Measurements from ENCODE around the gene FGFRL1. TPM values are rescaled to one million over a fixed set of nuclear protein-coding genes. Genes with fewer than 3 reads are reported as not detected.

The FGFRL1 gene
- total and polyA plus RNA-seq, 8 donors, result 15.4 to 42.8 (median 31.1) TPM

GRCh38 chr4:1011666-1012033 is 224 bp downstream of the FGFRL1 start:
- H3K27me3 ChIP-seq, result no peaks in the 10 kb centered on the region
- no peak overlapping the region for H3K27ac ChIP-seq
- H3K36me3 ChIP-seq, result no peaks in the 10 kb centered on the region
- TF ChIP-seq CTCF (IDR thresholded peaks at IDR 0.05), result no peak
- WGBS, 2 donors, result 0% methylated on average over 69 of the region's 69 CpGs; no CpG with 5 or more reads in 1 of the 2 donors
- intact Hi-C loops (cut with DNase I), result no loop called here
- FAIRE-seq (no peak), DNase-seq (no peak), ATAC-seq (no peak)
- peaks cover 7 to 9% (median 7%) of the 10 kb centered on the region in 3 donors for H3K4me1 ChIP-seq
- peak overlapping the region in 3 of 4 donors; percentile 51 to 61 (median 59) for H3K4me3 ChIP-seq
- H3K9me3 ChIP-seq, result no peaks in the 10 kb centered on the region

DNA sequence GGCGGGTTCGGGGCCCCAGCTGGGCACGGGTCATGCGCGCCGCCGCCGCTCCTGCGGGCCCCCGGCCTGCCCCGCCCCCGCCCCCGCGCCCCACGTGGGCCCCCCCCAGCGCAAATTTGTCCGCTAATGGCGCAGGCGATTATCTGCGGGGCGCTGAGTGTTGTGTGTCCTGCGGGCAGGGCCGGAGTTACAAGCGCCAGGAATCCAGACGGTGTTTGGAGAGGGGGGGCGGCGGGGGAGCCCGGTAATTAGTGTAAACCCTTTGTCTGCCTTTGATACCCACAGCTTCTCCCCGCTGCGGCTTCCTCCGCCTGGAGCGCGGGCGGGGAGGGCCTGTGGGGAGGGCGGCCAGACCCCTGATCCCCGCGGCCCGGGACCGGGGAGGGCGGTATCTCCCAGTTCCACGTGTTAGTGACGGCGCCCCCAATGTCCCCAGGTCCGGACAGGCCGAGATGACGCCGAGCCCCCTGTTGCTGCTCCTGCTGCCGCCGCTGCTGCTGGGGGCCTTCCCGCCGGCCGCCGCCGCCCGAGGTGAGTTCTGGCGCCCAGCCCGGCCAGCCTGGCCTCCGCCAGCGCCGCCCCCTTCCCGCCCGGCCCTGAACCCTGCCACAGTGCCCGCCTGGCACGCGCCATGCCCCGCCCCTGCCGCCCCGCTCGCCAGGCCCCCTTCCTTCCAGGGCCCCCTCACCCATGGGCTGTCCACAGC is 761 bp downstream of the FGFRL1 start:
- H3K27me3 ChIP-seq, result no peaks in the 10 kb centered on the region
- WGBS, 2 donors, result 0 to 2% methylated on average over 36 to 69 of the region's 69 CpGs
- intact Hi-C loops (cut with DNase I), result no loop called here
- peaks cover 7 to 9% (median 7%) of the 10 kb centered on the region in 3 donors for H3K4me1 ChIP-seq
- peak overlapping the region; percentile 42 to 61 (median 55) for H3K4me3 ChIP-seq
- peak in 3 of 4 donors; percentile 11 to 28 (median 25) for ATAC-seq
- H3K9me3 ChIP-seq, result no peaks in the 10 kb centered on the region
- no peak for TF ChIP-seq CTCF (IDR thresholded peaks at IDR 0.05)
- FAIRE-seq, result no peak
- H3K36me3 ChIP-seq, result no peaks in the 10 kb centered on the region
- peak overlapping the region in 1 of 4 donors; percentile 25 for H3K27ac ChIP-seq
- DNase-seq, result peak in 5 of 6 donors; percentile 57 to 84 (median 67)

DNA sequence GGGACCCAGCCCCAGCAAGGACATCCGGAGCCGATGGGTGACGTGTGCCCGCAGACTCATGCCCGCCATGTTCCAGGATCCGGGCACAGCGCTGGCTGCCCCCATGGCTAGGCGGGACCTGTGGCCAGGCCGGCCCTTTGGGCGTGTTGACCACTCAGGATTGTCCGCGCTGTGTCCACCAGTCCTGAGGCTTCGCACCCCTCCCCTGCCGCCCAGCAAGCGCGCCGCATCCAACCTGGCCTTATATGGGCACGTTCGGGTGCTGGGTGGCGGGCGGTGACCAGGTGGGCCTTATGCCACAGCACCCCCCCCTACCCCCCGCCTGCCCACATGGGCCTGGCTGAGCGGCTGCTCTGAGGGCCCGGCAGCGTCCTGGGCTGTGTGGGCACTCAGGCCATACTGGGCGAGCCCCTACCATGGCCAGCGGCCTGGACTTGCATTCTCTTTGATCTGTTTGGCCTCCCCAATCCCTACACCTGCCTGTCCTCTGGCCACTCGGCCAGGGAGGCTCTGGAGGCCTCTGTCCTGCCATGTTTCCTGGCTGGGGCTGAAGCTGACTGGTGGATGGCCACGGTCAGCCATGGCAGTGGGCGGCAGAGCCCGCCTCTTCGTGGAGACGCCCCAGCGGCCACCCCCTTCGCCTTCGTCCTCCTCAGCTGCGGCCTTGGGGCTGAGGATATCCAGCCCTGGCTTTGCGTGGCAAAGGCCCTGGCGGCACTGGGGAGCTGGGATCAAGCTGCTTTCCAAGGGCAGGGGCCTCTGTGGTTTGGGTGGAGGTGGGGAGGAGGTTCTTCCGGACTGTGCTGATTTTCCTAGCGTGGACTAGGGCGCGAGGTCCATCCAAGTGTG is 2.0 kb downstream of the FGFRL1 start:
- intact Hi-C loops (cut with DNase I), result no loop called here
- no peak overlapping the region for H3K27ac ChIP-seq

GRCh38 chr4:1014291-1015167 is 3.1 kb downstream of the FGFRL1 start:
- TF ChIP-seq CTCF (IDR thresholded peaks at IDR 0.05), result no peak
- Histone ChIP-seq H3K27me3 (no peaks in the 10 kb centered on the region), H3K9me3 (no peaks in the 10 kb centered on the region), H3K27ac (no peak overlapping the region), H3K4me3 (no peak overlapping the region), H3K36me3 (no peaks in the 10 kb centered on the region), H3K4me1 (peaks cover 7 to 9% (median 7%) of the 10 kb centered on the region in 3 donors)
- intact Hi-C loops (cut with DNase I), result no loop called here
- DNase-seq (no peak), FAIRE-seq (no peak), ATAC-seq (no peak)
- WGBS, 2 donors, result 86 to 89% methylated on average over 23 to 36 of the region's 36 CpGs

More for the DNA sequence above, 2.0 kb downstream of the FGFRL1 start:
- Histone ChIP-seq H3K27me3 (no peaks in the 10 kb centered on the region), H3K36me3 (no peaks in the 10 kb centered on the region), H3K9me3 (no peaks in the 10 kb centered on the region), H3K4me3 (no peak overlapping the region), H3K4me1 (peaks cover 7 to 9% (median 7%) of the 10 kb centered on the region in 3 donors)
- DNase-seq (no peak), ATAC-seq (no peak), FAIRE-seq (no peak)
- 95% methylated on average over 38 to 43 of the region's 43 CpGs for WGBS, 2 donors
- no peak for TF ChIP-seq CTCF (IDR thresholded peaks at IDR 0.05)
